Mucosa of gallbladder (tissue), 1 donor: ENCODE measurements around the gene SMIM33. TPM values are rescaled to one million over a fixed set of nuclear protein-coding genes. Genes with fewer than 3 reads are reported as not detected.
"Not testable (repeated sequence)": the region's sequence is repeated elsewhere in the genome, so short reads cannot be mapped to it uniquely, and the experiment has no call there.

Experiments used
- DNase-seq: peaks from one replicate; pipeline ENCODE4 v3.0.0-alpha.2; 2020; ENCODE audit warnings: low spot score
- total RNA-seq: library from RNA; stranded (reverse); gene quantifications from one replicate; pipeline ENCODE4 v1.2.1, GENCODE V29; 2021
- donor health status: DM: no; HTN: no; CAD: no.

The SMIM33 gene
- total RNA-seq, 1 donor from 2014 or later: 0.17 TPM

GRCh38 chr5:139482050-139482889 lies 11.5 kb downstream of the SMIM33 start, which contains the start of gene STING1:
Gene STING1 (minus strand): TSS chr5:139482758. CDS start chr5:139481704, 1,054 bp downstream.
- peak; percentile 76 for DNase-seq

DNA sequence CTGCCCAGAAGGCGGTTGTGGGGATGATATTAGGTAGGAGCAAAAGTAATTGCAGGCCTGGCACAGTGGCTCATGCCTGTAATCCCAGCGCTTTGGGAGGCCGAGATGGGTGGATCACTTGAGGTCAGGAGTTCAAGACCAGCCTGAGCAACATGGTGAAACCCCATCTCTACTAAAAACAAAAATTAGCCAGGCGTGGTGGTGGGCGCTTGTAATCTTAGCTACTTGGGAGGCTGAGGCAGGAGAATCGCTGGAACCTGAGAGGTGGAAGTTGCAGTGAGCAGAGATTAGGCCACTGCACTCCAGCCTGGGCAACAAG lies 12.0 kb downstream of the SMIM33 start:
- not testable (repeated sequence) for DNase-seq

DNA sequence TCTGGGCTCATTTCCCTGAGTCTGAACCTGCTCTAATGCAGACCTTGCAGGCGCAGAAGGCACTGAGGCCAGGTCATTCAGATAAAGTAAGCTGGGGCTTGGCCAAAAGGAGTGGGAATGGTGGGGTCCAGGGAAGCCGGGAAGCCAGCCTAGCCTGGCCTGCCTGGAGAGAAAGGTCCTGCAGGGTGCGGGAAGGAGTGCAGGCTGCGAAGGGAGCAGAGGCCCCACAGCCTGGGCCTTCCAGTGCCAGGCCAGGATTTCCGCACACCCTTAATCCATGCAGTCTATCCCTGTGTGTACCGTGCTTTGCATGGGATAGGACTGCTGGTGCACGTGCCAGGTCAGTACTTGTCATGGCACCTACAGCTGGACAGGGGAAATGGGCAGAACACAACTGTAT lies 15.4 kb downstream of the SMIM33 start:
- DNase-seq: no peak

GRCh38 chr5:139488260-139488659 lies 17.5 kb downstream of the SMIM33 start:
- DNase-seq: peak; percentile 46

GRCh38 chr5:139492700-139493192 lies 21.9 kb downstream of the SMIM33 start:
- DNase-seq: no peak

GRCh38 chr5:139494256-139494655 lies 23.5 kb downstream of the SMIM33 start:
- DNase-seq: no peak

- DNase-seq: no peak
Observed at GRCh38 chr5:139494832-139495231, 24.0 kb downstream of the SMIM33 start.

GRCh38 chr5:139495638-139496435 lies 25.0 kb downstream of the SMIM33 start:
- DNase-seq: no peak

DNA sequence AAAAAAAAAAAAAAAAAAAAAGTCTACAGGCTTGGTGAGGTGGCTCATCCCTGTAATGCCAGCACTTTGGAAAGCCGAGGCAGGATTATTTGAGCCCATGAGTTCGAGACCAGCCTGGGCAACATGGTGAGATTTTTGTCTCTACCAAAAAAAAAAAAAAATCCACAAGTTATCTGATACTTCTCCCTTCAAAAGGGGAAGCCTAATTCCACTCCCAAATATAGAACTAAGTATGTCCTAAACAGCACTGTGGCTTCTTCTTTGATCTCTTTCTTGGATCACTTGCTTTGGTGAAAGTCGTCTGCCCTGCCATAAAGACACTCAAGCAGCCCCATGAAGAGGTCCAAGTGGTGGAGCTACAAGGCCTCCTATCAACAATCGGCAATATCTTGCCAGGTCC lies 30.6 kb downstream of the SMIM33 start:
- no peak for DNase-seq

GRCh38 chr5:139503036-139503817 lies 32.4 kb downstream of the SMIM33 start:
- DNase-seq: not testable (repeated sequence)

- not testable (repeated sequence) for DNase-seq
Observed at GRCh38 chr5:139503879-139504278, 33.1 kb downstream of the SMIM33 start.

DNA sequence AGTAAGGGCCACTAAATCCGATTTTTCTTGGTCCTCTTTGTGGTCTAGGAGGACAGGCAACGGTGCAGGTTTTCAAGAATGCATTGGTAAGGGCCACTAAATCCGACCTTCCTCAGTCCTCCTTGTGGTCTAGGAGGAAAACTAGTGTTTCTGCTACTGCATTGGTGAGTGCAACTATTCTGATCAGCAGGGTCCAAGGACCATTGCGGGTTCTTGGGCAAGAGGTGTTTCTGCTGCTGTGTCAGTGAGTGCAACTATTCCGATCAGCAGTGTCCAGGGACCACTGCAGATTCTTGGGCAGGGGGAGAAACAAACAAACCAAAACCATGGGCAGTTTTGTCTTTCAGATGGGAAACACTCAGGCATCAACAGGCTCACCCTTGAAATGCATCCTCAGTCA lies 33.9 kb downstream of the SMIM33 start:
- DNase-seq: not testable (repeated sequence)

- no peak for DNase-seq
Observed at GRCh38 chr5:139512786-139513390, 42.1 kb downstream of the SMIM33 start.

DNA sequence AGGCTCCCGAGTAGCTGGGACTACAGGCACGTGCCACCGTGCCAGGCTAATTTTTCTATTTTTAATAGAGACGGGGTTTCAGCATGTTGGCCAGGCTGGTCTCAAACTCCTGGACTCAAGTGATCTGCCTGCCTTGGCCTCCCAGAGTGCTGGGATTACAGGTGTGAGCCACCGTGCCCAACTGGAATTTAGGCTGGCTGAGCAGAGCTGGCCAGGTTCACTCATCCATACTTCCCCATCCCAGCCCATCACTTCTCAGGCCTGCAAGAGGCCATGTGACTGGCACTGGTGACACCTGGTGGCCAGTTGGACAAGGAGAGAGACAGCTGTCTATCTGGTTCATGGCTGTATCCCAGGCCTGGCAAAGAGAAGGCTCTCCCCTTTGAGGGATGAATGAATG lies 42.6 kb downstream of the SMIM33 start:
- DNase-seq: peak; percentile 86

DNA sequence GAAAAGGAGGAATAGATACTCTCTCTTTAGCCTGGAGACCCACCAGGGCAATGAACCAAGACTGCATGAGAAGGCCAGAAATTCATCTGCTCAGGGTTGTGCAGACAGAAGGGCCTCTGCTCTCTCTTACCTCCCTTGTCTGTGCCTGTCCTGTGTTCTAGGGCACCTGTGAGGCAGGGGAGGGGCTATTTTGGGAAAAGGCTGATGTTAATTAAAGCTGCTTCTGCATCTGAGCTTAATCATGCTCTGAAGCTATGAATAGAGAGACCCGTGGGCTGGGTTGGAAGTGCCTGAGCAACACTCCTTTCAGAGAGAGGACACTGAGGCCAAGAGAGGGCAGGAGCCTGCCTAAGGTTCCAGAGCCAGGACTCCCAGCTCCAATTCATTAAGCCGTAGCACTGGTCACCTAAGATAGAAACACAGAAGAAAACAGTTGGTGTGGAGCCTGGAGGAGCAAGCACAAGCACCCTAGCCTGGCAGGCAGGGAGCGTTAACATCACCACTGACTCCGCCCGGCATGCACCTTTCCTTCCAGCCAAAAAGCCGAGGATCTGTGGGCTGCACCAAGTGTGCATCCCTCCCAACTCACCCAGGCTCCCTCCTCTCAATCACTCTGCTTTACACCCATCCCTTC lies 43.2 kb downstream of the SMIM33 start:
- no peak for DNase-seq

DNA sequence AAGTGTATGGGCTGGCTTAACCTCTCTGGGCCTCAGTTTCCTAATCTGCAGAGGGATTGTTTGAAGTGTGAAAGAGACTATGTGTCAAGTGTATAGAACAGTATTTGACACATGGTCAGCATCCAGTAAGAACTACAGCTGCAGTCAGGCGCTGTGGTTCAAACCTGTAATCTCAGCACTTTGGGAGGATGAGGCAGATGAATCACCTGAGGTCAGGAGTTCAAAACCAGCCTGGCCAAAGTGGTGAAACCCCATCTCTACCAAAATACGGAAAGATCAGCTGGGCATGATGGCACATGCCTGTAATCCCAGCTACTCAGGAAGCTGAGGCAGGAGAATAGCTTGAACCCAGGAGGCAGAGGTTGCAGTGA lies 43.7 kb downstream of the SMIM33 start:
- no peak for DNase-seq

DNA sequence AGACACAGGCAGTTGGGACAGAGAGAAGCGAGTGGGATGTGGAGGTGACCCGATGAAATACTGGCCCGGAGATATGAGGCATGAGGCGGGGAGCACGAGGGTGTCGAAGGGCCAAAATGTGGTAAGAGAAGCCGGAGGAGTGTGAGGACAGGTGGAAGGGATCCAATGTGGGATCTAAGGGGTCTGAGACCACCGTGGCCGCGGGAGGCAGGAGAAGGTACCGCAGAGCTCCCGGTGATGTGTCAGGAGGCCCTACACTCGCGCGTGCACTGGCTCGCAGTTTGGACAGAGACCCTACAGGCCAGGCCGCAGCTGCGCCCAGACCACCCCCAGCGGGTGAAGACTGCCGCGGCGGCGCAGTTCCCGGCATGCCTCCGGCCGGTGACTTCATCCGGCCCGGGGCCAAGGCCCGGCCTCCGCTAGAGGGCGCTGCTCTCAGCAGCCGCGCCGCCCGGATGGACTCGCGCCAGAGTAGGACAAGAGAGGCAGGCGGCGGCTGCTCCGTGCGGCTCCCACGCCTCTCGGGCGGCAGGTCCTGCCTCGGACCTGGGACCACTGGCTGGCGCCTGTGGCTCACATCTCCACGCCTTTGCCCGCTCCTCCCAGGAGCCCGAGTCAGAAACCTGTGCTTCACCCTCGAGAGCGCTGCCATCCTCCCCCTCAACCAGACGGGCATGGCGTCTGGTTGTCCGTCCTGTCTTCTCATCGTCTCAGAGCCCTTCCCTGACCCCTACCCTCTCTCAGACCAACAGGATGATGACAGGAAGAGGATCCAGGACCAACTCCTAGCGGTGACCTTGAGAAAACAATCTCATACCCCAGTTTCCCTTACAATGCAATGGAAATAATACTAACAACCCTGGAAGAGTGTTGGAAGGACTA lies 47.1 kb downstream of the SMIM33 start:
- DNase-seq: peak; percentile 94
